Activated naive CD8-positive, alpha-beta T cell treated with anti-CD3 and anti-CD28 coated beads, Interleukin-2, amount 50 U/mL, for 16 hours (primary cell): ENCODE measurements around the gene PFKFB1.
"Not testable (repeated sequence)": the region's sequence is repeated elsewhere in the genome, so short reads cannot be mapped to it uniquely, and the experiment has no call there.

Experiments
- DNase-seq: peaks from one replicate; pipeline ENCODE4 v3.0.0-alpha.2; 2020; ENCODE audit warnings: low read depth, low spot score

PFKFB1 gene

GRCh38 chrX:54992911-54993622 lies 921 bp downstream of the PFKFB1 start:
- no peak for DNase-seq

GRCh38 chrX:54991706-54992105 lies 2.3 kb downstream of the PFKFB1 start:
- no peak for DNase-seq

- DNase-seq: not testable (repeated sequence)
Measured at GRCh38 chrX:54983306-54983705, 10.7 kb downstream of the PFKFB1 start.

- DNase-seq: no peak
Measured at GRCh38 chrX:54980334-54980733, 13.7 kb downstream of the PFKFB1 start.

GRCh38 chrX:54979432-54979831 lies 14.6 kb downstream of the PFKFB1 start:
- DNase-seq: no peak

GRCh38 chrX:54978448-54978847 lies 15.5 kb downstream of the PFKFB1 start:
- DNase-seq: no peak

- no peak for DNase-seq
Measured at GRCh38 chrX:54977387-54977786, 16.6 kb downstream of the PFKFB1 start.

- DNase-seq: no peak
Measured at GRCh38 chrX:54964766-54965497, 29.1 kb downstream of the PFKFB1 start.

GRCh38 chrX:54961750-54962149 lies 32.2 kb downstream of the PFKFB1 start:
- no peak for DNase-seq

- DNase-seq: no peak
Measured at GRCh38 chrX:54950730-54951375, 43.1 kb downstream of the PFKFB1 start.

- no peak for DNase-seq
Measured at GRCh38 chrX:54945224-54945623, 48.8 kb downstream of the PFKFB1 start.

GRCh38 chrX:54944816-54945215 lies 49.2 kb downstream of the PFKFB1 start:
- DNase-seq: no peak

- no peak for DNase-seq
Measured at GRCh38 chrX:54937416-54937815, 56.6 kb downstream of the PFKFB1 start.

- DNase-seq: no peak
Measured at GRCh38 chrX:54935306-54935705, 58.7 kb downstream of the PFKFB1 start.

GRCh38 chrX:54934890-54935289 lies 59.1 kb downstream of the PFKFB1 start:
- DNase-seq: no peak

GRCh38 chrX:54934058-54934457 lies 59.9 kb downstream of the PFKFB1 start:
- no peak for DNase-seq

- DNase-seq: no peak
Measured at GRCh38 chrX:54933150-54933826, 60.7 kb downstream of the PFKFB1 start.

- DNase-seq: no peak
Measured at GRCh38 chrX:54931107-54931506, 62.9 kb downstream of the PFKFB1 start.

GRCh38 chrX:54930291-54931049 lies 63.5 kb downstream of the PFKFB1 start:
- DNase-seq: no peak

GRCh38 chrX:54928876-54929275 lies 65.1 kb downstream of the PFKFB1 start:
- no peak for DNase-seq

- no peak for DNase-seq
Measured at GRCh38 chrX:54926978-54927377, 67.0 kb downstream of the PFKFB1 start.
